ENCODE measurements around the gene HSD17B4. TPM values are rescaled to one million over a fixed set of nuclear protein-coding genes. Genes with fewer than 3 reads are reported as not detected.
A peak's percentile ranks its signal among the peaks of the same experiment; 100 is the strongest.

The HSD17B4 gene
- total RNA-seq, 1 experiment from 2014 or later: 362 TPM

DNA sequence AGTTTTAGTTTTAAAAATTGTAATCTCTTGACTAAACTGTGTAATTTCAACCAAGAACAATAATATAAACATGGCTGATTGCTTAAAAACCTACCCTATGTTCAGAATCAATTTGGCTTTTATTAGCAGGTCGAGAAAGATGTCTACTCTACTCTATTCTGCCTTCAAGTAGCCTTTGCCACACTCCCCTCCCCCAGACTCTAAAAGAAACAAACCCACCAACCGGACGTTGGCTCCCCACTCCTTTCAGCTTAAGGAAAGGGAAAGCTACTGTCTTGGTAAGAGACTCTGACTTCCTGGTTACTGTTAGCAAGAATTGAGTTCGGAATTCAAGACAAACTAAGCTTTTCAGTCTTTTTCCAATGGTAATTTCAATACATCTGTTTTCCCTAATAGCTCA lies 49.7 kb upstream of the HSD17B4 start (continued):
- TF ChIP-seq, protein P1, sequence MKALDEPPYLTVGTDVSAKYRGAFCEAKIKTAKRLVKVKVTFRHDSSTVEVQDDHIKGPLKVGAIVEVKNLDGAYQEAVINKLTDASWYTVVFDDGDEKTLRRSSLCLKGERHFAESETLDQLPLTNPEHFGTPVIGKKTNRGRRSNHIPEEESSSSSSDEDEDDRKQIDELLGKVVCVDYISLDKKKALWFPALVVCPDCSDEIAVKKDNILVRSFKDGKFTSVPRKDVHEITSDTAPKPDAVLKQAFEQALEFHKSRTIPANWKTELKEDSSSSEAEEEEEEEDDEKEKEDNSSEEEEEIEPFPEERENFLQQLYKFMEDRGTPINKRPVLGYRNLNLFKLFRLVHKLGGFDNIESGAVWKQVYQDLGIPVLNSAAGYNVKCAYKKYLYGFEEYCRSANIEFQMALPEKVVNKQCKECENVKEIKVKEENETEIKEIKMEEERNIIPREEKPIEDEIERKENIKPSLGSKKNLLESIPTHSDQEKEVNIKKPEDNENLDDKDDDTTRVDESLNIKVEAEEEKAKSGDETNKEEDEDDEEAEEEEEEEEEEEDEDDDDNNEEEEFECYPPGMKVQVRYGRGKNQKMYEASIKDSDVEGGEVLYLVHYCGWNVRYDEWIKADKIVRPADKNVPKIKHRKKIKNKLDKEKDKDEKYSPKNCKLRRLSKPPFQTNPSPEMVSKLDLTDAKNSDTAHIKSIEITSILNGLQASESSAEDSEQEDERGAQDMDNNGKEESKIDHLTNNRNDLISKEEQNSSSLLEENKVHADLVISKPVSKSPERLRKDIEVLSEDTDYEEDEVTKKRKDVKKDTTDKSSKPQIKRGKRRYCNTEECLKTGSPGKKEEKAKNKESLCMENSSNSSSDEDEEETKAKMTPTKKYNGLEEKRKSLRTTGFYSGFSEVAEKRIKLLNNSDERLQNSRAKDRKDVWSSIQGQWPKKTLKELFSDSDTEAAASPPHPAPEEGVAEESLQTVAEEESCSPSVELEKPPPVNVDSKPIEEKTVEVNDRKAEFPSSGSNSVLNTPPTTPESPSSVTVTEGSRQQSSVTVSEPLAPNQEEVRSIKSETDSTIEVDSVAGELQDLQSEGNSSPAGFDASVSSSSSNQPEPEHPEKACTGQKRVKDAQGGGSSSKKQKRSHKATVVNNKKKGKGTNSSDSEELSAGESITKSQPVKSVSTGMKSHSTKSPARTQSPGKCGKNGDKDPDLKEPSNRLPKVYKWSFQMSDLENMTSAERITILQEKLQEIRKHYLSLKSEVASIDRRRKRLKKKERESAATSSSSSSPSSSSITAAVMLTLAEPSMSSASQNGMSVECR (CRISPR knock-in tag; IDR thresholded peaks at IDR 0.05; ENCODE audit: borderline replicate concordance): no peak
- TF ChIP-seq, protein P2, sequence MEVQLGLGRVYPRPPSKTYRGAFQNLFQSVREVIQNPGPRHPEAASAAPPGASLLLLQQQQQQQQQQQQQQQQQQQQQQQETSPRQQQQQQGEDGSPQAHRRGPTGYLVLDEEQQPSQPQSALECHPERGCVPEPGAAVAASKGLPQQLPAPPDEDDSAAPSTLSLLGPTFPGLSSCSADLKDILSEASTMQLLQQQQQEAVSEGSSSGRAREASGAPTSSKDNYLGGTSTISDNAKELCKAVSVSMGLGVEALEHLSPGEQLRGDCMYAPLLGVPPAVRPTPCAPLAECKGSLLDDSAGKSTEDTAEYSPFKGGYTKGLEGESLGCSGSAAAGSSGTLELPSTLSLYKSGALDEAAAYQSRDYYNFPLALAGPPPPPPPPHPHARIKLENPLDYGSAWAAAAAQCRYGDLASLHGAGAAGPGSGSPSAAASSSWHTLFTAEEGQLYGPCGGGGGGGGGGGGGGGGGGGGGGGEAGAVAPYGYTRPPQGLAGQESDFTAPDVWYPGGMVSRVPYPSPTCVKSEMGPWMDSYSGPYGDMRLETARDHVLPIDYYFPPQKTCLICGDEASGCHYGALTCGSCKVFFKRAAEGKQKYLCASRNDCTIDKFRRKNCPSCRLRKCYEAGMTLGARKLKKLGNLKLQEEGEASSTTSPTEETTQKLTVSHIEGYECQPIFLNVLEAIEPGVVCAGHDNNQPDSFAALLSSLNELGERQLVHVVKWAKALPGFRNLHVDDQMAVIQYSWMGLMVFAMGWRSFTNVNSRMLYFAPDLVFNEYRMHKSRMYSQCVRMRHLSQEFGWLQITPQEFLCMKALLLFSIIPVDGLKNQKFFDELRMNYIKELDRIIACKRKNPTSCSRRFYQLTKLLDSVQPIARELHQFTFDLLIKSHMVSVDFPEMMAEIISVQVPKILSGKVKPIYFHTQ (CRISPR knock-in tag; IDR thresholded peaks at IDR 0.05): no peak
- TF ChIP-seq, protein P3, sequence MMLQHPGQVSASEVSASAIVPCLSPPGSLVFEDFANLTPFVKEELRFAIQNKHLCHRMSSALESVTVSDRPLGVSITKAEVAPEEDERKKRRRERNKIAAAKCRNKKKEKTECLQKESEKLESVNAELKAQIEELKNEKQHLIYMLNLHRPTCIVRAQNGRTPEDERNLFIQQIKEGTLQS (CRISPR knock-in tag; conservative IDR thresholded peaks at IDR 0.05): no peak

DNA sequence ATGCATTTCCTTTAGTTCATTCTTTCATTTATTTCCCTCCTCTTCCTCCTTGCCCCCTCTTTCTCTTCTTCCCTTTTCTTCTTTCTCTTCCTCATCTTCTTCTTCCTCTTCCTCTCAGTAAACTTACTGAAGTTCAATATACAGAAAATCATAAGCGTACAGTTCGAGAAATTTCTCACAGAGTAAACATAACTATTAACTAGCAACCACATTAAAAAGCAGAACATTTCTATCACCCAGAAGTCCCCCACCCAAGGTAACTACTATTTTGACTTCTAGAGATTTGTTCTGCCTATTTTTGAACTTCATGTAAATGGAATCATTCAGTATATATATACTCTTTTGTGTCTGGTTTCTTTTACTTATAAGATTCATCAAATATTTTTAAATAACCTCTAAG lies 48.3 kb upstream of the HSD17B4 start:
- ChIA-PET POLR2A (no interaction called here), CTCF (no interaction called here)
- TF ChIP-seq, protein P4, sequence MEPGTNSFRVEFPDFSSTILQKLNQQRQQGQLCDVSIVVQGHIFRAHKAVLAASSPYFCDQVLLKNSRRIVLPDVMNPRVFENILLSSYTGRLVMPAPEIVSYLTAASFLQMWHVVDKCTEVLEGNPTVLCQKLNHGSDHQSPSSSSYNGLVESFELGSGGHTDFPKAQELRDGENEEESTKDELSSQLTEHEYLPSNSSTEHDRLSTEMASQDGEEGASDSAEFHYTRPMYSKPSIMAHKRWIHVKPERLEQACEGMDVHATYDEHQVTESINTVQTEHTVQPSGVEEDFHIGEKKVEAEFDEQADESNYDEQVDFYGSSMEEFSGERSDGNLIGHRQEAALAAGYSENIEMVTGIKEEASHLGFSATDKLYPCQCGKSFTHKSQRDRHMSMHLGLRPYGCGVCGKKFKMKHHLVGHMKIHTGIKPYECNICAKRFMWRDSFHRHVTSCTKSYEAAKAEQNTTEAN (CRISPR knock-in tag; IDR thresholded peaks at IDR 0.05): no peak
- TF ChIP-seq GTF2I (CRISPR knock-in tag; conservative IDR thresholded peaks at IDR 0.05) (no peak), NFE2L1 (CRISPR knock-in tag; IDR thresholded peaks at IDR 0.05) (no peak), SMAD4 (CRISPR knock-in tag; IDR thresholded peaks at IDR 0.05) (no peak), KAT7 (CRISPR knock-in tag; IDR thresholded peaks at IDR 0.05; ENCODE audit: borderline replicate concordance) (no peak), ESRRA (CRISPR knock-in tag; IDR thresholded peaks at IDR 0.05; ENCODE audit: borderline replicate concordance) (no peak)
- TF ChIP-seq, protein P5, sequence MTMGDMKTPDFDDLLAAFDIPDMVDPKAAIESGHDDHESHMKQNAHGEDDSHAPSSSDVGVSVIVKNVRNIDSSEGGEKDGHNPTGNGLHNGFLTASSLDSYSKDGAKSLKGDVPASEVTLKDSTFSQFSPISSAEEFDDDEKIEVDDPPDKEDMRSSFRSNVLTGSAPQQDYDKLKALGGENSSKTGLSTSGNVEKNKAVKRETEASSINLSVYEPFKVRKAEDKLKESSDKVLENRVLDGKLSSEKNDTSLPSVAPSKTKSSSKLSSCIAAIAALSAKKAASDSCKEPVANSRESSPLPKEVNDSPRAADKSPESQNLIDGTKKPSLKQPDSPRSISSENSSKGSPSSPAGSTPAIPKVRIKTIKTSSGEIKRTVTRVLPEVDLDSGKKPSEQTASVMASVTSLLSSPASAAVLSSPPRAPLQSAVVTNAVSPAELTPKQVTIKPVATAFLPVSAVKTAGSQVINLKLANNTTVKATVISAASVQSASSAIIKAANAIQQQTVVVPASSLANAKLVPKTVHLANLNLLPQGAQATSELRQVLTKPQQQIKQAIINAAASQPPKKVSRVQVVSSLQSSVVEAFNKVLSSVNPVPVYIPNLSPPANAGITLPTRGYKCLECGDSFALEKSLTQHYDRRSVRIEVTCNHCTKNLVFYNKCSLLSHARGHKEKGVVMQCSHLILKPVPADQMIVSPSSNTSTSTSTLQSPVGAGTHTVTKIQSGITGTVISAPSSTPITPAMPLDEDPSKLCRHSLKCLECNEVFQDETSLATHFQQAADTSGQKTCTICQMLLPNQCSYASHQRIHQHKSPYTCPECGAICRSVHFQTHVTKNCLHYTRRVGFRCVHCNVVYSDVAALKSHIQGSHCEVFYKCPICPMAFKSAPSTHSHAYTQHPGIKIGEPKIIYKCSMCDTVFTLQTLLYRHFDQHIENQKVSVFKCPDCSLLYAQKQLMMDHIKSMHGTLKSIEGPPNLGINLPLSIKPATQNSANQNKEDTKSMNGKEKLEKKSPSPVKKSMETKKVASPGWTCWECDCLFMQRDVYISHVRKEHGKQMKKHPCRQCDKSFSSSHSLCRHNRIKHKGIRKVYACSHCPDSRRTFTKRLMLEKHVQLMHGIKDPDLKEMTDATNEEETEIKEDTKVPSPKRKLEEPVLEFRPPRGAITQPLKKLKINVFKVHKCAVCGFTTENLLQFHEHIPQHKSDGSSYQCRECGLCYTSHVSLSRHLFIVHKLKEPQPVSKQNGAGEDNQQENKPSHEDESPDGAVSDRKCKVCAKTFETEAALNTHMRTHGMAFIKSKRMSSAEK (CRISPR knock-in tag; IDR thresholded peaks at IDR 0.05; ENCODE audit: borderline replicate concordance): no peak
- TF ChIP-seq, protein P6, sequence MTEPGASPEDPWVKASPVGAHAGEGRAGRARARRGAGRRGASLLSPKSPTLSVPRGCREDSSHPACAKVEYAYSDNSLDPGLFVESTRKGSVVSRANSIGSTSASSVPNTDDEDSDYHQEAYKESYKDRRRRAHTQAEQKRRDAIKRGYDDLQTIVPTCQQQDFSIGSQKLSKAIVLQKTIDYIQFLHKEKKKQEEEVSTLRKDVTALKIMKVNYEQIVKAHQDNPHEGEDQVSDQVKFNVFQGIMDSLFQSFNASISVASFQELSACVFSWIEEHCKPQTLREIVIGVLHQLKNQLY (CRISPR knock-in tag; IDR thresholded peaks at IDR 0.05): no peak
- TF ChIP-seq, protein P7, sequence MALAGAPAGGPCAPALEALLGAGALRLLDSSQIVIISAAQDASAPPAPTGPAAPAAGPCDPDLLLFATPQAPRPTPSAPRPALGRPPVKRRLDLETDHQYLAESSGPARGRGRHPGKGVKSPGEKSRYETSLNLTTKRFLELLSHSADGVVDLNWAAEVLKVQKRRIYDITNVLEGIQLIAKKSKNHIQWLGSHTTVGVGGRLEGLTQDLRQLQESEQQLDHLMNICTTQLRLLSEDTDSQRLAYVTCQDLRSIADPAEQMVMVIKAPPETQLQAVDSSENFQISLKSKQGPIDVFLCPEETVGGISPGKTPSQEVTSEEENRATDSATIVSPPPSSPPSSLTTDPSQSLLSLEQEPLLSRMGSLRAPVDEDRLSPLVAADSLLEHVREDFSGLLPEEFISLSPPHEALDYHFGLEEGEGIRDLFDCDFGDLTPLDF (CRISPR knock-in tag; IDR thresholded peaks at IDR 0.05): no peak
- TF ChIP-seq, protein P8, sequence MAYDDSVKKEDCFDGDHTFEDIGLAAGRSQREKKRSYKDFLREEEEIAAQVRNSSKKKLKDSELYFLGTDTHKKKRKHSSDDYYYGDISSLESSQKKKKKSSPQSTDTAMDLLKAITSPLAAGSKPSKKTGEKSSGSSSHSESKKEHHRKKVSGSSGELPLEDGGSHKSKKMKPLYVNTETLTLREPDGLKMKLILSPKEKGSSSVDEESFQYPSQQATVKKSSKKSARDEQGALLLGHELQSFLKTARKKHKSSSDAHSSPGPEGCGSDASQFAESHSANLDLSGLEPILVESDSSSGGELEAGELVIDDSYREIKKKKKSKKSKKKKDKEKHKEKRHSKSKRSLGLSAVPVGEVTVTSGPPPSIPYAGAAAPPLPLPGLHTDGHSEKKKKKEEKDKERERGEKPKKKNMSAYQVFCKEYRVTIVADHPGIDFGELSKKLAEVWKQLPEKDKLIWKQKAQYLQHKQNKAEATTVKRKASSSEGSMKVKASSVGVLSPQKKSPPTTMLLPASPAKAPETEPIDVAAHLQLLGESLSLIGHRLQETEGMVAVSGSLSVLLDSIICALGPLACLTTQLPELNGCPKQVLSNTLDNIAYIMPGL (CRISPR knock-in tag; IDR thresholded peaks at IDR 0.05): no peak
- TF ChIP-seq, protein P9, sequence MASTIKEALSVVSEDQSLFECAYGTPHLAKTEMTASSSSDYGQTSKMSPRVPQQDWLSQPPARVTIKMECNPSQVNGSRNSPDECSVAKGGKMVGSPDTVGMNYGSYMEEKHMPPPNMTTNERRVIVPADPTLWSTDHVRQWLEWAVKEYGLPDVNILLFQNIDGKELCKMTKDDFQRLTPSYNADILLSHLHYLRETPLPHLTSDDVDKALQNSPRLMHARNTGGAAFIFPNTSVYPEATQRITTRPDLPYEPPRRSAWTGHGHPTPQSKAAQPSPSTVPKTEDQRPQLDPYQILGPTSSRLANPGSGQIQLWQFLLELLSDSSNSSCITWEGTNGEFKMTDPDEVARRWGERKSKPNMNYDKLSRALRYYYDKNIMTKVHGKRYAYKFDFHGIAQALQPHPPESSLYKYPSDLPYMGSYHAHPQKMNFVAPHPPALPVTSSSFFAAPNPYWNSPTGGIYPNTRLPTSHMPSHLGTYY (CRISPR knock-in tag; IDR thresholded peaks at IDR 0.05): no peak
- TF ChIP-seq, protein P10, sequence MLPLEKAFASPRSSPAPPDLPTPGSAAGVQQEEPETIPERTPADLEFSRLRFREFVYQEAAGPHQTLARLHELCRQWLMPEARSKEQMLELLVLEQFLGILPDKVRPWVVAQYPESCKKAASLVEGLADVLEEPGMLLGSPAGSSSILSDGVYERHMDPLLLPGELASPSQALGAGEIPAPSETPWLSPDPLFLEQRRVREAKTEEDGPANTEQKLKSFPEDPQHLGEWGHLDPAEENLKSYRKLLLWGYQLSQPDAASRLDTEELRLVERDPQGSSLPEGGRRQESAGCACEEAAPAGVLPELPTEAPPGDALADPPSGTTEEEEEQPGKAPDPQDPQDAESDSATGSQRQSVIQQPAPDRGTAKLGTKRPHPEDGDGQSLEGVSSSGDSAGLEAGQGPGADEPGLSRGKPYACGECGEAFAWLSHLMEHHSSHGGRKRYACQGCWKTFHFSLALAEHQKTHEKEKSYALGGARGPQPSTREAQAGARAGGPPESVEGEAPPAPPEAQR (CRISPR knock-in tag; IDR thresholded peaks at IDR 0.05): no peak
- H3K4me3 Mint-ChIP-seq: no peak overlapping the region
- peaks cover 4% of the 10 kb centered on the region; the same call in 1 of the 2 replicates for H3K9me3 Mint-ChIP-seq
- H3K4me1 Mint-ChIP-seq: peaks cover 54% of the 10 kb centered on the region
- DNase-seq (ENCODE audit: low spot score) (no peak), ATAC-seq (no peak)
- no peaks in the 10 kb centered on the region for H3K36me3 Mint-ChIP-seq
- no peaks in the 10 kb centered on the region for H3K27me3 Mint-ChIP-seq (ENCODE audit: low read depth)
- H3K27ac Mint-ChIP-seq: peak overlapping the region; percentile 23; the same call in 1 of the 2 replicates

All from WTC11 (cell line).